Breast epithelium (tissue), 3 donors: ENCODE measurements around the gene PIK3R5.

Source experiments
- CTCF ChIP-seq, 3 donors: fragments of 450-650 bp; IDR thresholded peaks; one replicate each; pipeline ENCODE4 v1.5.1; 2016 to 2017; ENCODE audit warnings: antibody characterized with exemption in 3 of 3, mild to moderate bottlenecking in 3 of 3, moderate library complexity in 3 of 3
- POLR2A ChIP-seq: fragments of 450-650 bp; IDR thresholded peaks from one replicate; pipeline ENCODE4 v1.6.1; 2016; ENCODE audit warnings: antibody characterized with exemption, mild to moderate bottlenecking, moderate library complexity
- POLR2AphosphoS5 ChIP-seq, 3 donors: sonication (generic); formaldehyde crosslinking; IDR thresholded peaks; one replicate each; pipeline ENCODE4 v1.6.1; 2017; ENCODE audit warnings: antibody characterized with exemption in 3 of 3

GRCh38 chr17:8922928-8923327, 42.6 kb downstream of the PIK3R5 start:
- no peak for TF ChIP-seq CTCF (IDR thresholded peaks at IDR 0.05)
- no peak for TF ChIP-seq POLR2AphosphoS5 (IDR thresholded peaks at IDR 0.05)
- no peak for TF ChIP-seq POLR2A
